Measurements from ENCODE around the gene BCKDK.
"Not testable (repeated sequence)": the region's sequence is repeated elsewhere in the genome, so short reads cannot be mapped to it uniquely, and the experiment has no call there.

Gene BCKDK

DNA sequence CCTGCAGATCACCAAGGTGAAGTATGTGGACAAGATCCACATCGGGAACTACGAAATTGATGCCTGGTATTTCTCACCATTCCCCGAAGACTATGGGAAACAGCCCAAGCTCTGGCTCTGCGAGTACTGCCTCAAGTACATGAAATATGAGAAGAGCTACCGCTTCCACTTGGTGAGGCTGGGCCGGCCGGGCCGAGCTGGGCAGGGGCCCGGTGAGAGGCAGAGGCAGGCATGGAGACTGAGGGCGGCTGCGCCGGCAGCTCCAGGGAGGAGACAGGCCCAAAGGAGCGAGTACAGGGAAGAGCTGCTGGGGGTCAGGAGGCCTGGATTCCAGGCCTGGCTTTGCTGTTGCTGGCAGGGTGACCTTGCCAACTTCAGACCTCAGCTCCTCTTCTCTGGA, 19.0 kb downstream of the BCKDK start:
- DNase-seq (ENCODE audit: low read depth) = no peak

DNA sequence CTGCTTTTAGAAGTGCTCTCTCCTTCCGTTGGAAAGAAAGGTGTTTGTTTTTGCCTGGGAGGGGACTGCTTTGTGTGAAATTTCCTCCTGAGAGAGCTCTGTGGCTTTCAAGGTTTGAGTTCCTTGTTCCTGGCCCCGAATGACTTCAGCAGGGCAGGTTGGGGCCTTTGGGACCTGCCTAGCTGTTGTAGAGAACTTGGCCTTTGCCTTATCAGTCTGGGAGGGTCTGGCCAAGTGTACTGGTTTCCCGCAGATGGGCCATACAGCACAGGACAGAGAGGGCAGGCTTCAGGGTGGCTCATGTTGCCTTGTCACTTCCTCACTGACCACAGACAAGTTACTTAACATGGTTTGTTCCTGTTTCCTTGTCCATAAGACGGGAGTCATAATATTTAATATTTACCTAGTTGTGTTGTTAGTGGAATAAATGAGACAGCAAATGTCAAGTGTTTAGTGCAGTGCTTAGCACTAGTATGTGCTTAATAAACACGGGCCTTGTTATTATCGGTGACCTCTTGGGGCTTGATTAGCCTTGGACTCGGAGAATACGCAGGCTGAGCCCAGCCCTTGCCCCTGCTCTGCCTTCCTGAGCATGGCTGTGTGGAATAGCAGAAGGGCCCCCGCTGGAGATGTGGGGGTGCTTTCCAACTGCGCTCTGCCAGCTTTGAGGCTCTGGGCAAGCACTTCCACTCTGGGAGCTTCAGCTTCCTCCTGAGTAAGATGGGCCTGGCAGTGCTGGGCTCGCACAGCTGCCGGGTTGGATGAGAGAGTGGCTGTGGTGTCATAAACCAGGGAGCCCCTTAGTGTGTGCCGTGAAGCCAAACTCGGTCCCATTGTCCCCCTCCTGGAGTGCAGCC, 20.8 kb downstream of the BCKDK start:
- no peak for DNase-seq (ENCODE audit: low read depth)

DNA sequence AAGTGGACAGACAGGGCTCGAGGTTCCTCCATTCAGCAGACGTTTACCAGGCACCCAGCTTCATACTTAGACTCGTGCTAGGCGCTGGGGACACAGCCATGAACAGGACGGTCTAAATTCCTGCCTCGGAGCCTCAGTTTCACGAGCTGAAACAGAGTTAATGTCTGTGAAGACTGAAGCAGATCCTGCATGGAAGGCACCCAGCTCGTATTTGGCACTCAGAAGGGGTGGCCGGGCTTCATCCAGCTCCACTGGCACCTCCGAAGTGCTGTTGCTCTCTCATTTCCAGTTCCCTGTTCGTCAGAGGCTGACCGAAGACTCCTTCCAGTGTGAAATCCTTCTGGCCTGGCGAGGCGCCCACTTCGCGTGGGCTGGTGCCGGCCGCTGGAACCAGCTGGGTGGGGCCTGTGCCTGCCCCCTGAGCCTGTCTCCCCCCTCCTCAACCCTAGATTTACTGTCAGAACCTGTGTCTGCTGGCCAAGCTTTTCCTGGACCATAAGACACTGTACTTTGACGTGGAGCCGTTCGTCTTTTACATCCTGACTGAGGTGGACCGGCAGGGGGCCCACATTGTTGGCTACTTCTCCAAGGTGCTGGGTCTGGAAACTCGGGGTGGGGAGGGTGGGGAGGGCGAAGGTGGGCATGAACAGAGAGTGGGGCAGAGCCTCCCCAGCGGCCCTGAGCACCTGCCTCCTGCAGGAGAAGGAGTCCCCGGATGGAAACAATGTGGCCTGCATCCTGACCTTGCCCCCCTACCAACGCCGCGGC, 21.6 kb downstream of the BCKDK start:
- DNase-seq (ENCODE audit: low read depth) = no peak

DNA sequence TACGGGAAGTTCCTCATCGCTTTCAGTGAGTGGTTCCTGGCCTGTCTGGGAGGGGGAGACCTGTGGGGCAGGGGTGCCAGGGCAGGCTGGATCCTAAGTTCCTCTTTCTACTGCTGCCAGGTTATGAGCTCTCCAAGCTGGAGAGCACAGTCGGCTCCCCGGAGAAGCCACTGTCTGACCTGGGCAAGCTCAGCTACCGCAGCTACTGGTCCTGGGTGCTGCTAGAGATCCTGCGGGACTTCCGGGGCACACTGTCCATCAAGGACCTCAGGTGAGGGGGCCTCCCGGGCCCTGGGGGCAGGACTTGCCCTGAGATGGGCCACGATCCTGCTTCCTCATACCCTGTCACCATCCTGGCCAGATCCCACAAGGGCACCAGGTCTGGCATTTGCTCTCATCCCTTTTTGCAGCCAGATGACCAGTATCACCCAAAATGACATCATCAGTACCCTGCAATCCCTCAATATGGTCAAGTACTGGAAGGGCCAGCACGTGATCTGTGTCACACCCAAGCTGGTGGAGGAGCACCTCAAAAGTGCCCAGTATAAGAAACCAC, 22.2 kb downstream of the BCKDK start:
- DNase-seq (ENCODE audit: low read depth) = no peak

GRCh38 chr16:31130899-31131298, 22.7 kb downstream of the BCKDK start:
- no peak for DNase-seq (ENCODE audit: low read depth)

- no peak for DNase-seq (ENCODE audit: low read depth)
These were observed 23.2 kb downstream of the BCKDK start for GRCh38 chr16:31131416-31131815.

GRCh38 chr16:31131841-31132271, 23.7 kb downstream of the BCKDK start:
- no peak for DNase-seq (ENCODE audit: low read depth)

GRCh38 chr16:31132303-31132979, 24.3 kb downstream of the BCKDK start:
- DNase-seq (ENCODE audit: low read depth) = no peak

- no peak for DNase-seq (ENCODE audit: low read depth)
These were observed 24.9 kb downstream of the BCKDK start for GRCh38 chr16:31133046-31133501.

DNA sequence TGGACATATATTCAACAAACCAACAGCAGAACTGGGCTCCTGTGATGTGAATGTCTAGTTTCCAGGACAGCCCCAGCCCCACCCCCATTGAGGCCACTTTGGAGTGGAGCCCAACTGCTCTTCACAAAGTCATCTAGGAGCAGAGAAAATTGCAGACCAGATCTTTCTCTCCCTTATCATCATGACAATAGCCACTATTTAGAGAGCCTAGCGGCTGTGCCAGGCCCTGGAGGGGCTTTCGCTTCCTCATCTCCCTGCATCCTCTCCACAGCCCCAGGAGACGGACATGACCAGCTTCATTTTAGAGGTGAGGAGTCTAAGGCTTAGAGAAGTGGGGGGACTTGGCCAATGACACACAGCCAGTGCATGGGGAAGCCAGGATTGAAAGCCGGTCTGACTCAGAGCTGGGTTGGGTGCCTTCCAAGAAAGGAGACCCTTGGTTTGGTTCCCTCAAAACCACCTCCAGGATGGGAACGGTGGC, 25.9 kb downstream of the BCKDK start:
- no peak for DNase-seq (ENCODE audit: low read depth)

- DNase-seq (ENCODE audit: low read depth) = no peak
These were observed 26.7 kb downstream of the BCKDK start for GRCh38 chr16:31134625-31135534.

DNA sequence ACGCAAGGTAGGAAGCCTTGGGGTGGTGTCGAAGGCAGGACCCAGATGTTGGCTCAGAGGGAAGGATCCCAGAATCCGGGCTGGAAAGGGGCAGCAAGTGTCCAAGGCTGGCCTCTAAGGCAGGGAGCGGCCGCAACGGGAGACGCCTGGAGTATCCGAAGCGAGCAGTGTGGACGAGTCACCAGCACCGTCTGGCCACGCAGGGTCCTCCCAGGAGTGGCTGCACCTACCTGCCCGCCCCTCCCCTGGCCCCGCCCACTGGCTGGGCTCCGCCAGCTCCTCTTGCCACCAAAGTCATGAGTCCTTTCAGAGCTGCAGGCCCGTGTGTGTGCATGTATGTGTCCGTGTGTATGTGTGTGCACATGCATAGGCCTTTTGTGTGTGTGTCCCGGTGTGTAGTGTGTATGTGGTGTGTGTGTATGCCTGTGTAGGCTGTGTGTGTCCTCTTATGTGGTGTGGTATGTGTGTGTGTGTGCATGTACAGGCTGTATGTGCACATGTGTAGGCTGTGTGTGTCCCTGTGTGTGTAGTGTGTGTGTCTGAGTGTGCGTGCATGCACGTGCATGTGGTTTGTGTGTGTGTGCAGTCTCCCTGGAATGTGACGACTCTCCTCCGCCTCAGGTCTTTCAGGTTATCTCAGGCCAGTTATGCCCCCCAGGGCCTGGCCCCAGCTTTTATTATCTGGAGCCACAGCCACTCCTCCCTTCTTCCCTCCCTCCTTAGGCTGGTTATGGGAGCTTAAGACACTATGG, 27.5 kb downstream of the BCKDK start, which contains the start of gene PRSS8:
Gene PRSS8 (minus strand): TSS at position 193 of the 752 bp plus-strand sequence. CDS start 229 bp downstream, outside the sequence.
- DNase-seq (ENCODE audit: low read depth) = no peak

DNA sequence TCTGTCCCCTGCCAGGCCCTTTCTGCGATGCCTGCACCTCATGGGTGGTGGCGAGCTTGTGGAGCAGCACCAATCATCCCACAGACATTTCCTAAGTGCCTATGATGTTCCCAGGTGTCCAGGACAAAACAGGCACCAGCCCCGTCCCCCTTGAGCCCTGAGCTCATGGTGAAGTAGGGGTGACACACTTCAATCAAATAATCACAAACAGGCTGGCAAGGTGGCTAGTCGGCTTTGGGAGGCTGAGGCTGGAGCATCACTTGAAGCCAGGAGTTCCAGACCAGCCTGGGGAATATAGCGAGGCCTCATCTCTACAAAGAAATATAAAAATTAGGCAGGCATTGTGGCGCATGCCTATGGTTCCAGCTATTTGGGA, 28.1 kb downstream of the BCKDK start:
- DNase-seq (ENCODE audit: low read depth) = no peak

DNA sequence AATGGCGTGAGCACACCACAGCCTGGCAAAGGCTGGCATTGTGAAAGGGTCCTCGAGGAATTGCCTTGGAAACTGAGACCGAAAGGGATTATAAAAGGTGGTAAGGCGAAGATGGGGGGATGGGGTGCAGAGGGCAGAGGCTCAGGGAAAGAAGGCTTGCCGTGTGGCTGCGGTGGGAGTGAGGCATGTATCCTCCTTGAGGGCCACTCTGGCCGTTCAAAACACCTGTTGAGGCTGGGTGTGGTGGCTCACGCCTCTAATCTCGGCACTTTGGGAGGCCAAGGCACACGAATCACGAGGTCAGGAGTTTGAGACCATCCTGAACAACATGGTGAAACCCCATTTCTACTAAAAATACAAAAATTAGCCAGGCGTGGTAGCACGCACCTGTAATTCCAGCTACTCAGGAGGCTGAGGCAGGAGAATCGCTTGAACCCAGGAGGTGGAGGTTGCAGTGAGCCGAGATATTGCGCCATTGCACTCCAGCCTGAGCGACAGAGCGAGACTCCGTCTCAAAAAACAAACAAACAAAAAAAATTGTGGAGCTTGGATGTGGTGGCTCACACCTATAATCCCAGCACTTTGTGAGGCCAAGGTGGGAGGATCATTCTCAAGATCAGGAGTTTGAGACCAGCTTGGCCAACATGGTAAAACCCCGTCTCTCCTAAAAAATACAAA, 28.8 kb downstream of the BCKDK start:
- DNase-seq (ENCODE audit: low read depth) = not testable (repeated sequence)

DNA sequence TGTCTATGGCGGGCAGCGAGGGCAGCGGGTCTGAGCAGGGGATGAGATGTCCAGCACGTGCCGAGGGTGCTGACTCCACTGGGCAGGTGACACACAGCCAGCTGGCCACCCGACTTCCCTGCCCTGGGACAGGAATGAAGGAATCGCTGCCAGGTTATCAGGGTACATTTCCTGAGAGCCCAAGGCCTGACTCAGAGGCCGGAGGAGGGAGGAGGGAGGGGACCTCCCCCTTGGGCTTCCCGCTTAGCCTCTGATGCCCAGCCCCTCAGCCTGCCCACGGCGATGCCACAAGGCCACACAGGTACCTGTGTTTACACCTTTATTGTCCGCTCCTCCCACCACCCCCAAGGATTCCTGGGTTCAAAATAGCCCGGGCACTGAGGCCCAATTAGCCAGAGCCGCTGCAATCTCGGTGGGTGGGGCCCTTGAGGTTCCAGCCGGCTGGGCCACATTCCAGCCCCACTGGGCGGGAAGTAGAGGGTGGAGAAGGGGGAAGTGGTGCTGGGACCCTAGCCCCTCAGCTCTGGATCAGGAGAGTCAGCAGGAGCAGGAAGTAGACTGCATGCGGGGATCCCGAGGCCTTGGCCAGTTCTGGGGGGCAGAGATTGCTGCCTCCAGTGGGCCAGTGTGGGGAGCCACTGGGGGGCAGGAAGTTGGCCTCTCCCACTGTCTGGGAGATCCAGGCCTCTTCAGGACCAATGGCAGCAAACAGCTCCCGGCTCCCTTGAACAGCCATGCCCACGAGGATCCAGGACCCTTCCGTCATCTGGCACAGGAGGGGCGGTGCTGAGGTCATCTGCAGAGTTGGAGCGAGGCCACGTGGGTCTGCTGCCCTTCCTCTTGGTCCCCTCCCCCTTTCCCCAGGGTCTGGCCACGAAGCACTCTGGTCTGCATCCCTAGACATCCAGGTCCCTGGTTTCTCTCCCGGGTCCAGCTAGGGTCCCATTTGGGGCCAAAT, 30.7 kb downstream of the BCKDK start:
- DNase-seq (ENCODE audit: low read depth) = no peak

DNA sequence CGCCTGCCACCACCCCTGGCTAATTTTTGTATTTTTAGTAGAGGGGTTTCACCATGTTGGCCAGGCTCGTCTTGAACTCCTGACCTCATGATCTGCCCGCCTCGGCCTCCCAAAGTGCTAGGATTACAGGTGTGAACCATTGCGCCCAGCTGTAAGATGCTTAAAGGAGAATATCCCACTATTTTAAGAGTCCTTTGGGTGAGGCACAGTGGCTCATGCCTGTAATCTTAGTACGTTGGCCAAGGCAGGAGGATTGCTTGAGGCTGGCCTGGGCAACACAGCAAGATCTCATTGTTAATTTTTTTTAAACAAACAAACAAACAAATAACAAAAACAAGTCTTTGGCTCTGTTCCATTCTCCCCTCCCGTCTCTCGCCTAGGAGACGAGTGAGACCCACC, 32.9 kb downstream of the BCKDK start:
- DNase-seq (ENCODE audit: low read depth) = not testable (repeated sequence)

DNA sequence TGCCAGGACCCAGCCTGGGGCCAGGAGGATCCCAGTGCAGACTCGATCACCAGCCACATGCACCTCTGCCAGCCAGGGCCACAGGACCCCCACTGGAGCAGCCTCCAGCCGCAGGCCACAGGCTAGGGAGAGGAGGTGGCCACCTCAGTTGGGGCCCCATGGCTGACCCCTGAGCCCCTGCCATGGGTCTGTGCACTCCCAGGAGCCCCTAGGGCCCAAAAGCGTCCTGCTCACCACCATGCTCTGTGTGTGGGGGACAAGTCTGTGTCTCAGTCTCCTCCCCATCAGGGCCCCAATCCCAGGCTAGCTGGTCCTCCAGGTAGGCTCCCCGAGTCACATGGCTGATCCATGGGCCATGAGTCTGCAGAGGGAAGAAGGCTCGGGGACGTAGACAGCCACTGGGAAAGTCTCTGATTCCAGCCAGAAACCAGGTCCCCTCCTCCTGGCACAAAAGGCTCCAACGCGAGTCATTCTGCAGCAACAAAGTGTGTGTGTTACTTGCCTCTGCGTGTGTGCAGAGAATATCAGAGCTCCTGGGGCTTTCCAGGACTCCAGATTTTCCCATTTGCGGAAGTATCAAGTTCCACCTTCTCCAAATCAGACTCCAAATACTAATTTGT, 33.4 kb downstream of the BCKDK start:
- DNase-seq (ENCODE audit: low read depth) = no peak
